Stromal cell of bone marrow (primary cell): ENCODE results near the gene LRRC4C.

Experiments used
- DNase-seq: peaks from one replicate; pipeline ENCODE4 v3.0.0-alpha.2; 2012; ENCODE audit warnings: low read depth

The LRRC4C gene

GRCh38 chr11:40291329-40291728 lies 1168.1 kb downstream of the LRRC4C start:
- no peak for DNase-seq

- peak; percentile 27 for DNase-seq
Measured at GRCh38 chr11:40290171-40290631, 1169.3 kb downstream of the LRRC4C start.

- no peak for DNase-seq
Measured at GRCh38 chr11:40289370-40289769, 1170.1 kb downstream of the LRRC4C start.

GRCh38 chr11:40287916-40288803 lies 1171.3 kb downstream of the LRRC4C start:
- no peak for DNase-seq

- no peak for DNase-seq
Measured at GRCh38 chr11:40286137-40286536, 1173.3 kb downstream of the LRRC4C start.

- no peak for DNase-seq
Measured at GRCh38 chr11:40285558-40285957, 1173.9 kb downstream of the LRRC4C start.

- peak; percentile 25 for DNase-seq
Measured at GRCh38 chr11:40281052-40281580, 1178.3 kb downstream of the LRRC4C start.

GRCh38 chr11:40280159-40281051 lies 1179.0 kb downstream of the LRRC4C start:
- no peak for DNase-seq

GRCh38 chr11:40276960-40277359 lies 1182.5 kb downstream of the LRRC4C start:
- no peak for DNase-seq

GRCh38 chr11:40274017-40274416 lies 1185.4 kb downstream of the LRRC4C start:
- DNase-seq = peak; percentile 63

GRCh38 chr11:40273192-40273732 lies 1186.2 kb downstream of the LRRC4C start:
- no peak for DNase-seq

- no peak for DNase-seq
Measured at GRCh38 chr11:40271361-40271760, 1188.1 kb downstream of the LRRC4C start.

GRCh38 chr11:40269865-40270264 lies 1189.6 kb downstream of the LRRC4C start:
- DNase-seq = no peak

GRCh38 chr11:40268551-40268950 lies 1190.9 kb downstream of the LRRC4C start:
- no peak for DNase-seq

GRCh38 chr11:40255457-40255856 lies 1204.0 kb downstream of the LRRC4C start:
- no peak for DNase-seq

GRCh38 chr11:40253166-40253565 lies 1206.3 kb downstream of the LRRC4C start:
- no peak for DNase-seq

- DNase-seq = no peak
Measured at GRCh38 chr11:40252236-40252635, 1207.2 kb downstream of the LRRC4C start.

GRCh38 chr11:40246983-40247382 lies 1212.5 kb downstream of the LRRC4C start:
- no peak for DNase-seq

- DNase-seq = peak; percentile 43
Measured at GRCh38 chr11:40241524-40242051, 1217.9 kb downstream of the LRRC4C start.

- no peak for DNase-seq
Measured at GRCh38 chr11:40240284-40240683, 1219.2 kb downstream of the LRRC4C start.

GRCh38 chr11:40236526-40236925 lies 1222.9 kb downstream of the LRRC4C start:
- no peak for DNase-seq

- DNase-seq = no peak
Measured at GRCh38 chr11:40235841-40236240, 1223.6 kb downstream of the LRRC4C start.
